ENCODE measurements around the gene UBN2.
"Not testable (repeated sequence)": the region's sequence is repeated elsewhere in the genome, so short reads cannot be mapped to it uniquely, and the experiment has no call there.

Gene UBN2

GRCh38 chr7:139300390-139300789 is 69.4 kb downstream of the UBN2 start:
- DNase-seq: no peak

- DNase-seq: no peak
Measured at GRCh38 chr7:139304517-139304916, 73.5 kb downstream of the UBN2 start.

- DNase-seq: no peak
Measured at GRCh38 chr7:139317939-139318505, 87.0 kb downstream of the UBN2 start.

- DNase-seq: no peak
Measured at GRCh38 chr7:139321071-139321745, 90.2 kb downstream of the UBN2 start.

DNA sequence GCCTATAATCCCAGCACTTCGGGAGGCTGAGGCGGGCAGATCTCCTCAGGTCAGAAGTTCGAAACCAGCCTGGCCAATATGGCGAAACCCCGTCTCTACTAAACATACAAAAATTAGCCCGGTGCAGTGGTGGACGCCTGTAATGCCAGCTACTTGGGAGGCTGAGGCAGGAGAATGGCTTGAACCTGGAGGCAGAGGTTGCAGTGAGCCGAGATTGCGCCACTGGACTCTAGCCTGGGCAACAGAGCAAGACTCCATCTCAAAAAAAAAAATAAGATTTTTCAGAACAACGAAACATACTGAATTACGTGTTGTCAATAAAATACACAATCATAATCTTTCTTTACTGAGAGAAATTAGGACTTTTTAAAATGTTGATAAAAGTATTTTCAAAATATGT is 93.7 kb downstream of the UBN2 start:
- not testable (repeated sequence) for DNase-seq

GRCh38 chr7:139328375-139328774 is 97.3 kb downstream of the UBN2 start:
- no peak for DNase-seq

DNA sequence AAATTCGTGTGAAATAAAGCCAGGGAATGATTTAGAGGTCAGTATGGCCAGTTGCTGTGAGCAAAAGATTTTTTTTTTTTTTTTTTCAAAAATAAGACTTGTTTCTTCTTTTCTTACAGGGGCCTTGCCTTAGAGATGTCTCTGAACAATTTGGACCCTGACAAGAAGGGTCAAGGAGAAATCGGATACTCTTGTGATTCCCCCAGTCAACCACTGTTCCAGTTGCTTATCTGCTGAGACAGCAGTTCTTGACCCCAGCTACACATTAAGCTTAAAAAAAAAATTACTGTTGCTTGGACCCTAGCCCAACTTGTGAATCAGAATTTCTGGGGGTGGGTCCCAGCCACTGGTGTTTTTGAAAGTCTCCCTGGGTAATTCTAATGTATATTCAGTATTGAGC is 98.1 kb downstream of the UBN2 start:
- DNase-seq: no peak

- no peak for DNase-seq
Measured at GRCh38 chr7:139330333-139331030, 99.4 kb downstream of the UBN2 start.

DNA sequence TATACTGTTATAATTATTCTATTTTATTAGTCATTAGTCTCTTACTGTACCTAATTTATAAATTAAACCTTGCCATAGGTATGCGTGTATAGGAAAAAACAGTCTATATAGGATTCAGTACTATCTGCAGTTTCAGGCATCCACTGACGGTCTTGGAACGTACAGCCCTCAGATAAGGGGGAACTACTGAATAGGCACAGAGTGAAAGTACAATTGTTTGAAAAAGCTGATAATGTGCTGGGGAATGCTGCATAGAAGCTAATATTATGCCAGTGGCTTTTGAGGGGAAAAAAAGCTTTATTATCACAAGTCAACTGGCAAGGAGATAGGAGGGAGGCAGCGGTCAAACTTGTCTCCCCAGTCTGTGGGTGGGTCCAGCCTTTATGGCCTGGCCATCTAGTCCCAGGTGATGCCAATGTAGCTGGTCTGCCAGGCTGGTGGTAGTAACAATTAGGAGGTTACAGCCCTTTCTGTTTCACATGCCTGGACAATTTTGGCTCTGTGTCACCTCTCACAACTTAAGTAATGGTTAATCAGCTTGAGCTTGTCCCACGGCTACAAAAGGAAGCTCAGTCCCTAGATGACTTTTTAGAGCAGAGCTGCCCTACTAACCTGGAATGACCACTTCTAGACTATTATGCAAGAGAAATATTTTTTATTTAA is 101.8 kb downstream of the UBN2 start:
- no peak for DNase-seq

GRCh38 chr7:139333443-139333842 is 102.4 kb downstream of the UBN2 start:
- DNase-seq: not testable (repeated sequence)

GRCh38 chr7:139334399-139335150 is 103.5 kb downstream of the UBN2 start:
- DNase-seq: no peak

GRCh38 chr7:139339025-139339424 is 108.0 kb downstream of the UBN2 start:
- no peak for DNase-seq

DNA sequence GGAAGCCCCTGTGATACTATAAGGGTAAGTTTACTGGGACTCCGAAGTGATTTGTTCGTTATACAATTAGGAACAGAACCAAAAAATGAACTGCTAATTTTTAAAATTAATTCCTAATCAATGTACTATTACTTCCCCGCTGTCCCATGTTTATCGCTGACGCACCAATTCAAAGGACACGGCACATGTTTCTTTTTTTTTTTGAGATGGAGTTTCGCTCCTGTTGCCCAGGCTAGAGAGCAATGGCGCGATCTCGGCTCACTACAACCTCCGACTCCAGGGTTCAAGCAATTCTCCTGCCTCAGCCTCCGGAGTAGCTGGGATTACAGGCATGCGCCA is 108.6 kb downstream of the UBN2 start:
- DNase-seq: no peak

DNA sequence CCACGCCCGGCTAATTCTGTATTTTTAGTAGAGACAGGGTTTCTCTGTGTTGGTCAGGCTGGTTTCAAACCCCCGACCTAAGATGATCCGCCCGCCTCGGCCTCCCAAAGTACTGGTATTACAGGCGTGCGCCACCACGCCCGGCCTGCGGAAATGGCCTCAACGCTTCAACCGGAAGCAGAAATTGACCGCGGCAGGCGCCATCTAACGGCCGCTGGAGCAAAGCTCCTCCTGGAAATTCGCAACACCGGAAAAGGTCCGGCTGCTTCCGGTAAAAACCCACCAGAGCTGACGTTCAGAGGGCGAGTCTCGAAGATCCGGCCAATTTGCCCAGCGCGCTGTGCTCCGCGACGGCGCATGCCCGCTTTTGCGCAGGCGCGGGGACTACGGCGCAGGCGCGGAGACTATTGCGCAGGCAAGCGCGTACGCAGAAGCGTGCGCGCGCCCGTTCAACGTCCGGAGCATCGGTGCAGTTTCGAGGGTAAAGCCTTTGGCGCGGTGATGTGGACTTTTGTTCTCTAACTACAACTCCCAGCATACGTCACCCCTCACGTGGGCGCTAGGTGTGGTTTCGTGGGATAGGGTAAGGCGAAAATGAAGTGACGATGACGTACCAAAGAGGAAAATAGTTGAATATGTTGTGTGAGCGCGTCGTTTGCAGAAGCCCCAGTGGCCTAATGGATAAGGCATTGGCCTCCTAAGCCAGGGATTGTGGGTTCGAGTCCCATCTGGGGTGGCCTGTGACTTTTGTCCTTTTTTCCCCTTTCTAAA is 109.2 kb downstream of the UBN2 start:
- peak; percentile 96 for DNase-seq

DNA sequence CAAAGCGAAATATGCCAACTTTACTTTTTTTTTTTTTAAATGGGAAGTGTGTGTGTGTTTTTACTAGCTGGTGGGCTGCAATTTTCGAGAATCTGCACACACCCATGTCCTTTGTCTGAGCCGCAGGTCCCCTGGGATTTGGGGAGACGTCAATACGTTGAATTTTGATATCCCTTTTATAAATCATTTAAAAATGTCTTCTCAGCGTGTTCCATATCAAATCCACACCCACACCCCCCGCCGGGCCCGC is 109.7 kb downstream of the UBN2 start:
- DNase-seq: no peak

GRCh38 chr7:139341058-139341775 is 110.2 kb downstream of the UBN2 start, which contains the start of gene FMC1:
Gene FMC1, plus strand, starts transcription at chr7:139341337. Its CDS starts 48 bp downstream, at chr7:139341385.
- peak; percentile 83 for DNase-seq

DNA sequence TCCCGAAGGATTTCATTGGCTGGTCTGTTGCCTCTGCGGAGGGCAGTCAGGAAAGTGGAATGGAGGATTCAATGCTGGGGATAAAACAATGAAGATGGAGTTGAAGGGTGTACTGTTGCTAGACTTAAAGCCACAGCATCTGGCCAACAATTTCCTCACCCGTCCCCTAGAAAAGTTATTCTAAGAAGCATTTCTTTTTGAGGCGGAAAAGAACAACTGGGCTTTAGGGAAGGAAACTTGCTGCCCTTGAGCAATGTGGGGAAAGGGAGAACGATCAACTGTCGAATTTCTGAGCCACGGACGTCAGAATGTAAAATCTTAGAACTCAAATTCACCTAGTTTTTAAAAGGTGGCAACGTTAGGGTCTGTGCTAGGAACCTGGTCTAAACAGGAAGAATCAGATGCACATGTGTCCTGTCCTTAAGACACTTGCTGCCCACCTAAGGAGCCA is 110.8 kb downstream of the UBN2 start:
- DNase-seq: no peak

DNA sequence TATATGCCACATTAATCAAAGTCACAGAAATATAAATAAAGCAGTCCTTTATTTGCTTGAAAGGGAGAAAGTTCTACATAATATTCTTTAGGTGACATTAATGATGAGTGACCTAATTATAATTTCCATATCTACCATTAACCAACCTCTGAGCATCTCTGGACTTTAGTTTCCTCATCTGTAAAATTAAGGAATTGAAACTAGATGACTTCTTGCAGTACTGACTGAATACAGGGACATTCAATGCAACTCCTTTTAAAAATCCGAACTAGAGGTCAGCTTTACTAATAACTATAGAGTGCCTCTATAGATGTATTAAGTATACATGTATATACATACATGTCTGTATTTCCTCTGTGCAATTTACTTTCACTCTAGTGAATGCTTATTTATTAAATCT is 114.0 kb downstream of the UBN2 start:
- DNase-seq: no peak

DNA sequence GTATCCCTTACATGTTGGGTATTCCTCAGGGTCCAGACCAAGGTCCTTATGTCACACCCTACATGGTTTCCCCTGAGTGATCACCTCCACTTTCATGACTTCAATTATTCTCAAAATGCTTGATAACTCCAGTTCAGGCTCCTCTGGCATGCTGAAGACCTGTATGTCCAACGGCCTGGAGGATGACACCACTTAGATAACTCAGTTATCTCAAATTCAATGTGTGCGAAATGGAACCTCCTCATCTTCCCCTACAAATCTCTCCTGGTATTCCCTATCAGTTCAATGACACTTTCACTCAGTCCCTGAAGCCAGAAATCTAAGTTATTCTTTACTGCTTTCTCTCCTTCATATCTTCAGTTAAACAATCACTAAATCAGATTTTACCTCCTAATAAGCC is 120.0 kb downstream of the UBN2 start:
- no peak for DNase-seq

DNA sequence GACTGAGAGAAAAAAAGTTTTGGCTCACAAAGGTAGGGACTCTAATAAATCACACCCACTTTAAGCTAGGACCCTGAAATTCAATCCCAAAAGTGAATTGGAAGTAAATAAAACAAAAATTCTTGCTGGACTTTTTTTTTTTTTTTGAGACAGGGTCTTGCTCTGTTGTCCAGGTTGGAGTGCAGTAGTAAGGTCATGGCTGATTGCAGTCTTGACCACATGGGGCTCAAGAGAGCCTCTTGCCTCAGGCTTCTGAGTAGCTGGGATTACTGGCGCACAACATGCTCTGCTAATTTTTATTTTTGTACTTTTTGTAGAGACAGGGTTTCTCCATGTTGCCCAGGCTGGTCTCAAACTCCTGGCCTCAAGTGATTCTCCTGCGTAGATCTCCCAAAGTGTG is 123.7 kb downstream of the UBN2 start:
- DNase-seq: no peak

- DNase-seq: no peak
Measured at GRCh38 chr7:139355320-139355719, 124.3 kb downstream of the UBN2 start.

Measured in activated T-cell treated with anti-CD3 and anti-CD28 coated beads, Interleukin-2, amount 50 U/mL, for 1 hour (primary cell).